Endothelial cell of umbilical vein (primary cell): ENCODE measurements around the gene SCML2. TPM values are rescaled to one million over a fixed set of nuclear protein-coding genes. Genes with fewer than 3 reads are reported as not detected.

ENCODE experiments used
- BruUV-seq: library from RNA; stranded (reverse); fragments of 400-500 nt; replicated peaks from 2 replicates; lab custom pipeline; 2021; lab: Mats Ljungman, UMichigan
- CTCF ChIA-PET: fragments of 300-600, 350-600 bp; sonication (Branson Sonifier 250); formaldehyde crosslinking; loops from one replicate; lab custom pipeline; 2021; ENCODE audit warnings: antibody characterized with exemption, inconsistent platforms; lab: Charles Lee
- POLR2A ChIA-PET: fragments of 300-600, 350-600 bp; sonication (Branson Sonifier 250); formaldehyde crosslinking; loops from one replicate; lab custom pipeline; 2021; ENCODE audit warnings: antibody characterized with exemption, inconsistent platforms; lab: Charles Lee
- DNase-seq: peaks from one replicate; pipeline ENCODE4 v3.0.0-alpha.2; 2011; ENCODE audit warnings: low read depth, low spot score
- FAIRE-seq: peaks from 2 replicates; lab custom pipeline; 2011; peaks lifted over from hg19 to GRCh38; lab: Jason Lieb, UNC
- H2AFZ ChIP-seq: 2 replicates; pipeline ENCODE4 v1.6.0; 2012; ENCODE audit warnings: low read depth, low read length, control low read depth, inconsistent platforms
- H3K27ac ChIP-seq: 2 replicates; pipeline ENCODE4 v1.5.1; 2011; ENCODE audit warnings: low read depth, mild to moderate bottlenecking, control low read depth, low read length, moderate library complexity; ENCODE audit not compliant: insufficient read depth
- H3K27me3 ChIP-seq, 2 experiments: 2 replicates each; pipeline versions ENCODE4 v1.6.0 to v1.6.1; 2011; ENCODE audit warnings: low read length in 2 of 2, mixed read lengths in 1 of 2; ENCODE audit not compliant: control insufficient read depth in 2 of 2, insufficient read depth in 2 of 2
- H3K36me3 ChIP-seq, 2 experiments: 2 replicates in 1 of 2; 3 replicates in 1 of 2; pipeline ENCODE4 v1.5.1; 2011; ENCODE audit warnings: low read length in 2 of 2, mild to moderate bottlenecking in 1 of 2, moderate library complexity in 1 of 2; ENCODE audit not compliant: control insufficient read depth in 2 of 2, insufficient read depth in 2 of 2; ENCODE audit errors: extremely low read depth in 1 of 2
- H3K4me1 ChIP-seq: 3 replicates; pipeline ENCODE4 v1.5.1; 2011; ENCODE audit warnings: mild to moderate bottlenecking, low read length; ENCODE audit not compliant: control insufficient read depth, insufficient read depth; ENCODE audit errors: extremely low read depth
- H3K4me2 ChIP-seq: 2 replicates; pipeline ENCODE4 v1.6.1; 2011; ENCODE audit warnings: low read length, control low read depth, mixed read lengths; ENCODE audit not compliant: insufficient read depth
- H3K4me3 ChIP-seq, 3 experiments: fragments of 200-600 bp in 1 of 3; sonication (generic), shearing (Covaris generic) in 1 of 3; replicated peaks in 1 of 3; 2 replicates each; pipeline ENCODE4 v1.5.1; 2011 to 2016; ENCODE audit warnings: control low read depth in 3 of 3, low read length in 3 of 3, mild to moderate bottlenecking in 2 of 3, inconsistent platforms in 1 of 3, low read depth in 1 of 3, moderate library complexity in 1 of 3; ENCODE audit not compliant: insufficient read depth in 1 of 3
- H3K79me2 ChIP-seq: 2 replicates; pipeline ENCODE4 v1.6.0; 2012; ENCODE audit warnings: low read length, inconsistent platforms; ENCODE audit not compliant: control insufficient read depth, insufficient read depth
- H3K9ac ChIP-seq: replicated peaks from 2 replicates; pipeline ENCODE3; 2011; ENCODE audit warnings: low read length, control low read depth; ENCODE audit not compliant: insufficient read depth; ENCODE audit errors: extremely low read depth
- H3K9me1 ChIP-seq: replicated peaks from 3 replicates; pipeline ENCODE4 v1.6.0; 2011; ENCODE audit warnings: mild to moderate bottlenecking, low read length; ENCODE audit not compliant: control insufficient read depth, insufficient read depth; ENCODE audit errors: extremely low read depth
- H3K9me3 ChIP-seq: replicated peaks from 2 replicates; pipeline ENCODE4 v1.5.1; 2012; ENCODE audit warnings: low read length, inconsistent platforms; ENCODE audit not compliant: control insufficient read depth, insufficient read depth
- H4K20me1 ChIP-seq: replicated peaks from 2 replicates; pipeline ENCODE3; 2011; ENCODE audit warnings: mild to moderate bottlenecking, low read length; ENCODE audit not compliant: control insufficient read depth, insufficient read depth; ENCODE audit errors: extremely low read depth
- CTCF ChIP-seq, 2 donors: IDR thresholded peaks; 1 replicate in 1 of 2; 2 replicates in 1 of 2; pipeline ENCODE4 v1.5.1; 2011; ENCODE audit warnings: low read length in 2 of 2, mild to moderate bottlenecking in 2 of 2, moderate library complexity in 2 of 2, control low read depth in 1 of 2, inconsistent platforms in 1 of 2, low read depth in 1 of 2; ENCODE audit not compliant: insufficient read depth in 1 of 2; ENCODE audit errors: extremely low read depth in 1 of 2
- FOS ChIP-seq: IDR thresholded peaks from 2 replicates; pipeline ENCODE4 v1.6.1; 2011; ENCODE audit warnings: mild to moderate bottlenecking, low read length, moderate library complexity, borderline replicate concordance; ENCODE audit not compliant: insufficient read depth
- GATA2 ChIP-seq: IDR thresholded peaks from 2 replicates; pipeline ENCODE4 v1.7.0; 2011; ENCODE audit warnings: low read depth, mild to moderate bottlenecking, moderate library complexity, mixed read lengths, low read length; ENCODE audit not compliant: insufficient read length, insufficient read depth
- JUN ChIP-seq: IDR thresholded peaks from 2 replicates; pipeline ENCODE4 v1.6.1; 2011; ENCODE audit warnings: borderline replicate concordance, low read depth; ENCODE audit not compliant: insufficient read length, insufficient read depth
- MAX ChIP-seq: IDR thresholded peaks from 2 replicates; pipeline ENCODE4 v1.6.1; 2011; ENCODE audit not compliant: insufficient read depth, insufficient read length
- MYC ChIP-seq: IDR thresholded peaks from one replicate; pipeline ENCODE4 v1.6.1; 2011; ENCODE audit warnings: mild to moderate bottlenecking, low read depth, low read length
- POLR2A ChIP-seq: IDR thresholded peaks from 2 replicates; pipeline ENCODE4 v1.6.1; 2012; ENCODE audit warnings: low read depth, mild to moderate bottlenecking, control low read depth, low read length
- dilution Hi-C: fragments of 300-500 bp; cut with MboI; formaldehyde crosslinking; loops from one replicate; pipeline ENCODE4 v1.15.0; 2019; ENCODE audit warnings: low sequenced_read_pairs; ENCODE audit not compliant: extremely low pct_ligation_motif_present
- intact Hi-C: fragments of 100-400 bp; cut with micrococcal nuclease; formaldehyde crosslinking; loops from one replicate; pipeline ENCODE4 v1.10.0; 2022
- polyA plus RNA-seq, 4 experiments: library from polyadenylated mRNA; depleted of rRNA in 3 of 4; stranded (reverse) in 3 of 4; unstranded in 1 of 4; fragments of >200 nt; gene quantifications; 2 replicates each; pipeline versions ENCODE4 v1.2.1 to v1.2.3, GENCODE V29; 2011 to 2012; ENCODE audit warnings: missing spikeins in 1 of 4
- total RNA-seq: library from RNA; stranded (reverse); gene quantifications from 2 replicates; pipeline ENCODE4 v1.2.3, GENCODE V29; 2021

The SCML2 gene
- total and polyA plus RNA-seq, 2 donors (not counting 3 experiments of a cell fraction or from before 2014, with no cell fraction given), result 1.4 to 2.7 TPM

DNA sequence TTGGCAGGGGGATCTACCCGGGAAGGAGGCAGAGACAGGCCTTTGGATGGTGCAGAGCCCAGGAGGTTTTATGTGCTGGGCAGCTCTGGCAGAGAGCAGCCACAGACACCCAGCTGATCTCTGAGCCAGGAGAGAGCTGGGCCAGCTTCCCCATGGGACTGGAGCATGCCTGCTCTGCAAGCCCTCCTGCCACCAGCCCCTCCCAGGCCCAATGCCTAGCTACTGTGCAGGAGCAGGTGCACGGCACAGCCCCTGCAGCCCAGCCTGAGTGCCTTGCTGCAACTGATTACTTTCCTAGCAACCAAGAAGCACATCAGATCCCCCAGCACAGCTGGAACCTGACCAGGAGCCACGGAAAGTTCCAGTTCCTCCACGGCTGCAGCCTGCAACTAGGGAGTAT lies 76.0 kb downstream of the SCML2 start:
- no peak overlapping the region for H3K4me2 ChIP-seq
- H4K20me1 ChIP-seq, result no peaks in the 10 kb centered on the region
- no peaks in the 10 kb centered on the region for H3K36me3 ChIP-seq
- H3K27me3 ChIP-seq, result no peaks in the 10 kb centered on the region
- DNase-seq (no peak), FAIRE-seq (no peak)
- no peaks in the 10 kb centered on the region for H3K9me1 ChIP-seq
- H3K79me2 ChIP-seq, result no peaks in the 10 kb centered on the region
- H2AFZ ChIP-seq, result no peak overlapping the region
- dilution Hi-C loops (no loop called here), intact Hi-C loops (no loop called here)
- TF ChIP-seq FOS (no peak), POLR2A (no peak), JUN (no peak), CTCF (IDR thresholded peaks at IDR 0.05; ENCODE audit: extremely low read depth in 1 of 2, insufficient read depth in 1 of 2, low read depth in 1 of 2, low read length in 2 of 2) (no peak), MYC (no peak)
- BruUV-seq, result no TSS peak
- H3K4me1 ChIP-seq, result no peaks in the 10 kb centered on the region
- H3K9ac ChIP-seq, result no peak overlapping the region
- ChIA-PET CTCF (interaction anchor here (1.9 to 2.2 kb wide), 2 partner anchors 333 to 581 kb away, joined by 7 read pairs; no protein-coding TSS in a partner anchor), POLR2A (no interaction called here)
- H3K9me3 ChIP-seq, result no peaks in the 10 kb centered on the region
- no peak overlapping the region for H3K27ac ChIP-seq
- no peak overlapping the region for H3K4me3 ChIP-seq

DNA sequence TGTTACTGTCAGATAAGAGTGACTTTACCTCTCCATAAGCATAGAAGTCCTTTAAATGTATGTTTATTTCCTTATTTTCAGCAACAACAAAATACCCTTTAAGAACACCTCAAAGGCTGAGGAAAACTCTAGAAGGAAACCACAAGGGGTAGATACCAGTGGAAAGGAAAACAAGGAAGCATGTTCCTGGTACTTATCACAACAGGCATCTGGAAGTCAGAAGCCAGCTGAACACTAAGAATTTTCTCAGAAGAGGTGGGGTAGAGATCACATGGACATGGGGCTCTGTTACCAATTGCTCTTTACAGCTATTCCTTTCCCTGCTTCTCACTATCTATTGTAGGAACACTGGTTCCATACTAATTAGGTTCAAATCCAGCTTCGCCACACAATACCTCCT lies 82.3 kb downstream of the SCML2 start:
- Histone ChIP-seq H3K4me3 (no peak overlapping the region), H3K4me1 (no peaks in the 10 kb centered on the region), H3K9me3 (no peaks in the 10 kb centered on the region), H3K9ac (no peak overlapping the region), H3K36me3 (no peaks in the 10 kb centered on the region), H3K4me2 (no peak overlapping the region), H3K9me1 (no peaks in the 10 kb centered on the region), H2AFZ (no peak overlapping the region), H4K20me1 (no peaks in the 10 kb centered on the region), H3K27me3 (no peaks in the 10 kb centered on the region), H3K27ac (no peak overlapping the region), H3K79me2 (no peaks in the 10 kb centered on the region)
- DNase-seq, result no peak
- TF ChIP-seq MYC (no peak), MAX (no peak), FOS (no peak), POLR2A (no peak), GATA2 (no peak), JUN (no peak)
- intact Hi-C loops, result no loop called here
- CTCF ChIA-PET, result no interaction called here
- dilution Hi-C loops, result no loop called here
- BruUV-seq, result no TSS peak
- FAIRE-seq, result no peak
- POLR2A ChIA-PET, result no interaction called here
